Keratinocyte (primary cell): ENCODE data around the gene KRTAP5-2.
"Not testable (repeated sequence)": the region's sequence is repeated elsewhere in the genome, so short reads cannot be mapped to it uniquely, and the experiment has no call there.

ENCODE experiments used
- CTCF ChIP-seq, 3 experiments: IDR thresholded peaks in 1 of 3; conservative IDR thresholded peaks in 1 of 3; optimal IDR thresholded peaks in 1 of 3; 2 replicates in 2 of 3; 3 replicates in 1 of 3; pipeline versions ENCODE3 to v1.5.1; 2011; ENCODE audit warnings: low read length in 3 of 3, mild to moderate bottlenecking in 3 of 3, moderate library complexity in 2 of 3, control low read depth in 1 of 3, inconsistent platforms in 1 of 3; ENCODE audit not compliant: insufficient read depth in 2 of 3; ENCODE audit errors: extremely low read depth in 1 of 3
- EZH2 ChIP-seq: IDR thresholded peaks from one replicate; pipeline ENCODE4 v1.6.1; 2012; ENCODE audit warnings: inconsistent platforms, mild to moderate bottlenecking, low read length, moderate library complexity

GRCh38 chr11:1607901-1608300, 9.8 kb upstream of the KRTAP5-2 start:
- not testable (repeated sequence) for TF ChIP-seq CTCF (optimal IDR thresholded peaks at IDR 0.05 in 1 of 3, IDR thresholded peaks at IDR 0.05 in 1 of 3, conservative IDR thresholded peaks at IDR 0.05 in 1 of 3; ENCODE audit: extremely low read depth in 1 of 3, insufficient read depth in 2 of 3, low read length in 3 of 3); EZH2
